ENCODE measurements around the gene CIROP. TPM values are rescaled to one million over a fixed set of nuclear protein-coding genes. Genes with fewer than 3 reads are reported as not detected.

Gene CIROP
- total RNA-seq, 4 donors from 2014 or later, result not detected

- no peak overlapping the region for H3K4me3 ChIP-seq (ENCODE audit: low read depth, poor library complexity, severe bottlenecking)
- DNase-seq (ENCODE audit: low spot score in 2 of 2), result no peak
- intact Hi-C loops (cut with DNase I; ENCODE audit: low total_unique reads), result no loop called here
- 37 to 74% methylated on average over 1 of the region's 1 CpG for WGBS, 2 donors
- TF ChIP-seq POLR2A (IDR thresholded peaks at IDR 0.05) (no peak), CTCF (IDR thresholded peaks at IDR 0.05) (no peak)
Measured at GRCh38 chr14:23143911-23144310, 39.1 kb upstream of the CIROP start.

GRCh38 chr14:23142826-23143225 lies 38.0 kb upstream of the CIROP start:
- TF ChIP-seq POLR2A (IDR thresholded peaks at IDR 0.05) (no peak), CTCF (IDR thresholded peaks at IDR 0.05) (no peak)
- intact Hi-C loops (cut with DNase I; ENCODE audit: low total_unique reads), result no loop called here
- 52 to 71% methylated on average over 4 of the region's 4 CpGs for WGBS, 2 donors
- no peak overlapping the region for H3K4me3 ChIP-seq (ENCODE audit: low read depth, poor library complexity, severe bottlenecking)
- DNase-seq (ENCODE audit: low spot score in 2 of 2), result no peak

- no peak overlapping the region for H3K4me3 ChIP-seq (ENCODE audit: low read depth, poor library complexity, severe bottlenecking)
- DNase-seq (ENCODE audit: low spot score in 2 of 2), result peak in 1 of 2 donors; percentile 90
- WGBS, 2 donors, result 44 to 46% methylated on average over 7 of the region's 7 CpGs
- TF ChIP-seq POLR2A (IDR thresholded peaks at IDR 0.05), result no peak
- TF ChIP-seq CTCF (IDR thresholded peaks at IDR 0.05), result no peak
- intact Hi-C loops (cut with DNase I; ENCODE audit: low total_unique reads), result no loop called here
Measured at GRCh38 chr14:23141706-23142444, 37.1 kb upstream of the CIROP start.

- TF ChIP-seq POLR2A (IDR thresholded peaks at IDR 0.05) (no peak), CTCF (IDR thresholded peaks at IDR 0.05) (no peak)
- no peak overlapping the region for H3K4me3 ChIP-seq (ENCODE audit: low read depth, poor library complexity, severe bottlenecking)
- WGBS, 2 donors, result 92 to 97% methylated on average over 6 of the region's 6 CpGs
- no peak for DNase-seq (ENCODE audit: low spot score in 2 of 2)
- intact Hi-C loops (cut with DNase I; ENCODE audit: low total_unique reads), result no loop called here
Measured at GRCh38 chr14:23140371-23140770, 35.6 kb upstream of the CIROP start.

GRCh38 chr14:23139874-23140273 lies 35.1 kb upstream of the CIROP start:
- WGBS, 2 donors, result 96 to 98% methylated on average over 2 of the region's 2 CpGs
- DNase-seq (ENCODE audit: low spot score in 2 of 2), result no peak
- intact Hi-C loops (cut with DNase I; ENCODE audit: low total_unique reads), result no loop called here
- no peak overlapping the region for H3K4me3 ChIP-seq (ENCODE audit: low read depth, poor library complexity, severe bottlenecking)
- TF ChIP-seq CTCF (IDR thresholded peaks at IDR 0.05) (no peak), POLR2A (IDR thresholded peaks at IDR 0.05) (no peak)

Data from lower leg skin (tissue), 4 donors.